Mononuclear cell (primary cell): ENCODE results near the gene STUB1. TPM values are rescaled to one million over a fixed set of nuclear protein-coding genes. Genes with fewer than 3 reads are reported as not detected.
"Not testable (repeated sequence)": the region's sequence is repeated elsewhere in the genome, so short reads cannot be mapped to it uniquely, and the experiment has no call there.

ENCODE experiments used
- H3K27me3 ChIP-seq: 2 replicates; pipeline ENCODE4 v1.6.0; 2011; ENCODE audit warnings: low read length, control low read depth; ENCODE audit not compliant: insufficient read depth
- H3K4me1 ChIP-seq: 2 replicates; pipeline ENCODE4 v1.5.1; 2011; ENCODE audit warnings: mild to moderate bottlenecking, low read length, control low read depth; ENCODE audit not compliant: insufficient read depth
- H3K4me3 ChIP-seq: 2 replicates; pipeline ENCODE4 v1.5.1; 2011; ENCODE audit warnings: mild to moderate bottlenecking, low read length, moderate library complexity
- H3K9me3 ChIP-seq: 2 replicates; pipeline ENCODE4 v1.5.1; 2011; ENCODE audit warnings: low read depth, mild to moderate bottlenecking, control low read depth, low read length
- total RNA-seq: library from RNA; depleted of rRNA; stranded (reverse); fragments of >200 nt; gene quantifications from one replicate; pipeline ENCODE4 v1.2.3, GENCODE V29; 2012

STUB1 gene
- total RNA-seq, 1 donor: 39.0 TPM

- Histone ChIP-seq H3K4me1 (peaks cover 50% of the 10 kb centered on the region), H3K9me3 (no peaks in the 10 kb centered on the region)
Measured at GRCh38 chr16:686459-687260, 6.5 kb downstream of the STUB1 start.

GRCh38 chr16:687499-687898 is 7.3 kb downstream of the STUB1 start:
- no peaks in the 10 kb centered on the region for H3K9me3 ChIP-seq
- H3K4me1 ChIP-seq: peaks cover 43% of the 10 kb centered on the region
- H3K27me3 ChIP-seq: peaks cover 6% of the 10 kb centered on the region
- H3K4me3 ChIP-seq: no peak overlapping the region

More at GRCh38 chr16:686459-687260, 6.5 kb downstream of the STUB1 start:
- H3K27me3 ChIP-seq: no peaks in the 10 kb centered on the region
- no peak overlapping the region for H3K4me3 ChIP-seq

GRCh38 chr16:689175-689897 is 9.1 kb downstream of the STUB1 start:
- H3K4me1 ChIP-seq: peaks cover 31% of the 10 kb centered on the region
- peaks cover 14% of the 10 kb centered on the region for H3K27me3 ChIP-seq
- peak overlapping the region; percentile 63 for H3K4me3 ChIP-seq
- H3K9me3 ChIP-seq: no peaks in the 10 kb centered on the region

- Histone ChIP-seq H3K27me3 (peaks cover 24% of the 10 kb centered on the region), H3K4me1 (peaks cover 35% of the 10 kb centered on the region)
- not testable (repeated sequence) for H3K4me3 ChIP-seq, H3K9me3 ChIP-seq
Measured at GRCh38 chr16:691242-691641, 11.0 kb downstream of the STUB1 start.

- H3K27me3 ChIP-seq: peaks cover 26% of the 10 kb centered on the region
- no peaks in the 10 kb centered on the region for H3K9me3 ChIP-seq
- no peak overlapping the region for H3K4me3 ChIP-seq
- H3K4me1 ChIP-seq: peaks cover 36% of the 10 kb centered on the region
Measured at GRCh38 chr16:692356-693108, 12.3 kb downstream of the STUB1 start.

GRCh38 chr16:693364-693763 is 13.2 kb downstream of the STUB1 start:
- Histone ChIP-seq H3K4me3 (no peak overlapping the region), H3K4me1 (peaks cover 36% of the 10 kb centered on the region), H3K27me3 (peaks cover 26% of the 10 kb centered on the region), H3K9me3 (no peaks in the 10 kb centered on the region)

GRCh38 chr16:693766-694165 is 13.6 kb downstream of the STUB1 start:
- Histone ChIP-seq H3K4me1 (peaks cover 34% of the 10 kb centered on the region), H3K9me3 (no peaks in the 10 kb centered on the region), H3K4me3 (no peak overlapping the region), H3K27me3 (peaks cover 26% of the 10 kb centered on the region)

- H3K27me3 ChIP-seq: peaks cover 26% of the 10 kb centered on the region
- H3K4me3 ChIP-seq: peak overlapping the region; percentile 23
- H3K9me3 ChIP-seq: no peaks in the 10 kb centered on the region
- peaks cover 29% of the 10 kb centered on the region for H3K4me1 ChIP-seq
Measured at GRCh38 chr16:694187-694862, 14.1 kb downstream of the STUB1 start.

GRCh38 chr16:694863-695354 is 14.7 kb downstream of the STUB1 start:
- peak overlapping the region; percentile 23 for H3K4me3 ChIP-seq

GRCh38 chr16:695355-696089 is 15.3 kb downstream of the STUB1 start:
- Histone ChIP-seq H3K4me1 (peaks cover 29% of the 10 kb centered on the region), H3K9me3 (no peaks in the 10 kb centered on the region), H3K4me3 (peak overlapping the region; percentile 23), H3K27me3 (peaks cover 31% of the 10 kb centered on the region)

More at GRCh38 chr16:694863-695354, 14.7 kb downstream of the STUB1 start:
- peaks cover 28% of the 10 kb centered on the region for H3K27me3 ChIP-seq
- peaks cover 25% of the 10 kb centered on the region for H3K4me1 ChIP-seq
- H3K9me3 ChIP-seq: no peaks in the 10 kb centered on the region

- H3K4me1 ChIP-seq: peaks cover 26% of the 10 kb centered on the region
- no peak overlapping the region for H3K4me3 ChIP-seq
- H3K9me3 ChIP-seq: no peaks in the 10 kb centered on the region
- peaks cover 33% of the 10 kb centered on the region for H3K27me3 ChIP-seq
Measured at GRCh38 chr16:698911-699671, 18.9 kb downstream of the STUB1 start.

- peaks cover 12% of the 10 kb centered on the region for H3K4me1 ChIP-seq
- no peak overlapping the region for H3K4me3 ChIP-seq
- H3K9me3 ChIP-seq: no peaks in the 10 kb centered on the region
- peaks cover 32% of the 10 kb centered on the region for H3K27me3 ChIP-seq
Measured at GRCh38 chr16:700684-701584, 20.7 kb downstream of the STUB1 start.
